Transverse colon (tissue), 3 donors: ENCODE measurements around the gene PCBP3.

Source experiments
- CTCF ChIP-seq, 5 experiments: fragments of 200-600 bp in 3 of 5; fragments of 450-650 bp in 2 of 5; sonication (generic) in 3 of 5; IDR thresholded peaks; 1 replicate in 2 of 5; 2 replicates in 3 of 5; pipeline ENCODE4 v1.5.1; 2016 to 2017; ENCODE audit warnings: antibody characterized with exemption in 5 of 5, inconsistent platforms in 3 of 5, mild to moderate bottlenecking in 2 of 5, moderate library complexity in 1 of 5
- EP300 ChIP-seq: sonication (generic); formaldehyde crosslinking; IDR thresholded peaks from one replicate; pipeline ENCODE4 v1.6.1; 2017; ENCODE audit warnings: antibody characterized with exemption, low read depth

DNA sequence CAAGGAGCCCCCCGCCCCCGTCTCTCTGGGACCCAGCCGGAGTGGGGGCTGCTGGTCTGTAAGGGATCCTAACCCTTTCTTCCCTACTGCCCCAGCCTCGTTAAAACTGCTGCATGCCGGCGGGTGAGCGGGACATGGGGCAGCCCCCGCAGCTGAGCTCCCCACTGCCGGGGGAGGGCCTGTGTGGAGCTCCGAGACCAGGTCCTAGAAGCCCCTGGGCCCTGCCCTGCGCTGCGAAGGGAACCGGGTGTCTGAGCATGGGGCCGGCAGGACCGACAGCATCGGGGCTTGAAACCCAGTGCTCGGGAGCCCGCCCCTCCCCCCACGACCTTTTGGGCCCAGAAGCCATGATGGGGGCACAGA lies 328.8 kb downstream of the PCBP3 start:
- TF ChIP-seq EP300 (no peak), CTCF (IDR thresholded peaks at IDR 0.05) (no peak)
